GM12878 (cell line): ENCODE measurements around the gene FASN. TPM values are rescaled to one million over a fixed set of nuclear protein-coding genes. Genes with fewer than 3 reads are reported as not detected.

Source experiments
- ATAC-seq: fragments of 200-7000 bp; cut with Tn5 transposase; 3 replicates; pipeline ENCODE4 v1.9.1; 2020; ENCODE audit warnings: mild to moderate bottlenecking, moderate library complexity
- BruUV-seq: library from RNA; stranded (reverse); fragments of 400-500 nt; replicated peaks from 2 replicates; lab custom pipeline; 2021; lab: Mats Ljungman, UMichigan
- CTCF ChIA-PET: fragments of 300-600 bp; sonication (Branson Sonifier 250); formaldehyde crosslinking; extraction: SDS; loops from one replicate; lab custom pipeline; 2021; ENCODE audit warnings: inconsistent platforms; lab: Yijun Ruan, JAX
- POLR2A ChIA-PET: fragments of 350-600 bp; formaldehyde crosslinking; extraction: SDS; loops from one replicate; lab custom pipeline; 2021; ENCODE audit warnings: inconsistent platforms; lab: Charles Lee
- RAD21 ChIA-PET: fragments of 300-600 bp; sonication (Branson Sonifier 250); formaldehyde crosslinking; loops from one replicate; lab custom pipeline; 2023; ENCODE audit warnings: antibody characterized with exemption; ENCODE audit not compliant: unreplicated experiment; lab: Charles Lee
- SMC1A ChIA-PET: fragments of 300-600 bp; sonication (Branson Sonifier 250); formaldehyde crosslinking; loops from one replicate; lab custom pipeline; 2023; ENCODE audit not compliant: unreplicated experiment, uncharacterized antibody; lab: Charles Lee
- DNase-seq: peaks from one replicate; pipeline ENCODE4 v3.0.0-alpha.2; 2011; ENCODE audit warnings: low read depth, low spot score
- FAIRE-seq: peaks from 3 replicates; lab custom pipeline; 2011; peaks lifted over from hg19 to GRCh38; lab: Jason Lieb, UNC
- H2AFZ ChIP-seq: 2 replicates; pipeline ENCODE4 v1.6.0; 2011; ENCODE audit warnings: low read depth, low read length, control low read depth; ENCODE audit not compliant: control insufficient read depth
- H3K27ac ChIP-seq: 2 replicates; pipeline ENCODE4 v1.5.1; 2011; ENCODE audit warnings: control low read depth; ENCODE audit not compliant: control insufficient read depth, insufficient read depth
- H3K27me3 ChIP-seq, 2 experiments: replicated peaks in 1 of 2; 2 replicates each; pipeline versions ENCODE4 v1.6.0 to v1.6.1; 2011; ENCODE audit warnings: low read length in 1 of 2; ENCODE audit not compliant: control insufficient read depth in 2 of 2, insufficient read depth in 2 of 2
- H3K36me3 ChIP-seq, 2 experiments: 2 replicates each; pipeline ENCODE4 v1.5.1; 2011; ENCODE audit warnings: low read length in 1 of 2; ENCODE audit not compliant: control insufficient read depth in 2 of 2, insufficient read depth in 2 of 2
- H3K4me1 ChIP-seq: 2 replicates; pipeline ENCODE4 v1.6.1; 2011; ENCODE audit warnings: mild to moderate bottlenecking, low read length, moderate library complexity, mixed read lengths; ENCODE audit not compliant: control insufficient read depth, insufficient read depth
- H3K4me2 ChIP-seq: 2 replicates; pipeline ENCODE4 v1.6.0; 2011; ENCODE audit warnings: control low read depth; ENCODE audit not compliant: control insufficient read depth, insufficient read depth
- H3K4me3 ChIP-seq: fragments of 200-600 bp; sonication (generic); 2 replicates; pipeline ENCODE4 v1.5.1; 2016
- H3K79me2 ChIP-seq: 2 replicates; pipeline ENCODE4 v1.6.0; 2011; ENCODE audit warnings: low read length; ENCODE audit not compliant: control insufficient read depth, insufficient read depth
- H3K9ac ChIP-seq: 2 replicates; pipeline ENCODE4 v1.8.0; 2011; ENCODE audit warnings: low read length, control low read depth, mixed read lengths; ENCODE audit not compliant: control insufficient read depth, insufficient read depth
- H3K9me3 ChIP-seq: replicated peaks from 3 replicates; pipeline ENCODE4 v1.5.1; 2011; ENCODE audit warnings: mild to moderate bottlenecking, low read length; ENCODE audit not compliant: control insufficient read depth, insufficient read depth
- H4K20me1 ChIP-seq: 2 replicates; pipeline ENCODE4 v1.6.0; 2011; ENCODE audit not compliant: control insufficient read depth, insufficient read depth
- ATF3 ChIP-seq: IDR thresholded peaks from 2 replicates; pipeline ENCODE4 v1.6.1; 2011; ENCODE audit warnings: low read depth, mild to moderate bottlenecking, low read length, moderate library complexity, borderline replicate concordance; ENCODE audit errors: extremely low read depth
- NR2C1 ChIP-seq: fragments of 450-650 bp; IDR thresholded peaks from 2 replicates; pipeline ENCODE4 v1.6.1; 2017; ENCODE audit warnings: antibody characterized with exemption, mild to moderate bottlenecking, moderate library complexity
- SPI1 ChIP-seq: IDR thresholded peaks from 2 replicates; pipeline ENCODE4 v1.6.1; 2011; ENCODE audit warnings: low read depth, mild to moderate bottlenecking, low read length, moderate library complexity, borderline replicate concordance; ENCODE audit not compliant: insufficient read depth
- TARDBP ChIP-seq: IDR thresholded peaks from 2 replicates; pipeline ENCODE4 v1.6.1; 2016; ENCODE audit warnings: borderline replicate concordance
- TCF12 ChIP-seq: IDR thresholded peaks from 2 replicates; pipeline ENCODE4 v1.6.1; 2011; ENCODE audit warnings: low read depth, mild to moderate bottlenecking, low read length
- ZNF24 ChIP-seq: fragments of 450-650 bp; IDR thresholded peaks from 2 replicates; pipeline ENCODE4 v1.6.1; 2017; ENCODE audit warnings: antibody characterized with exemption, mild to moderate bottlenecking
- WGBS: methylation state at CpG from one replicate; pipeline ENCODE4 v1.1.6; 2016; ENCODE audit warnings: low lambda C conversion rate; ENCODE audit not compliant: insufficient replicate concordance, insufficient coverage; ENCODE audit errors: missing lambda C conversion rate; 5-methylcytosine and 5-hydroxymethylcytosine counted together
- in situ Hi-C: fragments of 300-500 bp; cut with MboI; formaldehyde crosslinking; loops from 9 replicates; pipeline ENCODE4 v1.14.3; 2018; ENCODE audit warnings: mixed read lengths
- intact Hi-C: fragments of 100-400 bp; cut with micrococcal nuclease; formaldehyde crosslinking; loops from one replicate; pipeline ENCODE4 v1.14.2; 2022; ENCODE audit not compliant: unreplicated experiment
- polyA plus RNA-seq, 11 experiments: library from polyadenylated mRNA; depleted of rRNA in 4 of 11; unstranded in 6 of 11; stranded (reverse) in 5 of 11; fragments of >200 nt; fragmentation: Nextera tagmentation in 4 of 11; fragmentation: Illumina TruSeq in 1 of 11; extraction: Ambion mirVana in 4 of 11; extraction: Trizol in 1 of 11; gene quantifications; 1 replicate in 1 of 11; 2 replicates in 10 of 11; pipeline versions ENCODE4 v1.2.1 to v1.2.3, GENCODE V29; 2011 to 2016; ENCODE audit warnings: inconsistent platforms in 2 of 11, missing spikeins in 2 of 11, low read depth in 1 of 11
- total RNA-seq, 4 experiments: library from RNA; depleted of rRNA in 3 of 4; stranded (reverse); fragments of >200 nt in 3 of 4; fragmentation: Illumina TruSeq in 1 of 4; extraction: Trizol in 1 of 4; gene quantifications; 2 replicates each; pipeline versions ENCODE4 v1.2.1 to v1.2.3, GENCODE V29; 2013 to 2021

The FASN gene
- total and polyA plus RNA-seq, 10 of the 15 experiments (the other 5 are each of a cell fraction or from before 2014, with no cell fraction given), result 0.19 to 333 (median 30.4) TPM

- no peak for TF ChIP-seq NR2C1
- TF ChIP-seq ZNF24, result no peak
These were observed 24.6 kb downstream of the FASN start (continued) for GRCh38 chr17:82073446-82073845.

GRCh38 chr17:82072827-82073226 lies 25.2 kb downstream of the FASN start:
- ChIA-PET SMC1A (interaction anchor here (0.8 kb wide), 1 partner anchor 21 kb away, joined by 3 read pairs; no protein-coding TSS in a partner anchor), CTCF (interaction anchor here (0.6 kb wide), 1 partner anchor 639 kb away, joined by 3 read pairs; no protein-coding TSS in a partner anchor), POLR2A (interaction anchor here (0.6 to 0.7 kb wide), 2 partner anchors 147 to 1077 kb away, joined by 3 to 5 read pairs; no protein-coding TSS in a partner anchor), RAD21 (no interaction called here)
- in situ Hi-C loops, result no loop called here
- Histone ChIP-seq H2AFZ (no peak overlapping the region), H3K79me2 (no peaks in the 10 kb centered on the region), H4K20me1 (no peaks in the 10 kb centered on the region), H3K27ac (no peak overlapping the region), H3K4me2 (no peak overlapping the region), H3K36me3 (no peaks in the 10 kb centered on the region; a peak in 1 of 4 replicates), H3K9me3 (no peaks in the 10 kb centered on the region), H3K9ac (no peak overlapping the region), H3K4me3 (no peak overlapping the region), H3K4me1 (no peaks in the 10 kb centered on the region), H3K27me3 (no peaks in the 10 kb centered on the region)
- no peak for ATAC-seq
- 90% methylated on average over 6 of the region's 6 CpGs for WGBS
- no peak for TF ChIP-seq SPI1
- no peak for TF ChIP-seq ATF3
- TF ChIP-seq TCF12, result no peak
- TF ChIP-seq TARDBP, result no peak
- FAIRE-seq, result no peak
- no TSS peak for BruUV-seq
- no peak for DNase-seq
- intact Hi-C loops, result no loop called here
